HFFc6 (cell line): ENCODE data around the gene ARHGAP22. TPM values are rescaled to one million over a fixed set of nuclear protein-coding genes. Genes with fewer than 3 reads are reported as not detected.

Source experiments
- DNase-seq: peaks from one replicate; pipeline ENCODE4 v3.0.0-alpha.2; 2018
- H3K27ac Mint-ChIP-seq: 2 replicates; pipeline ENCODE4 v1.8.0; 2020; ENCODE audit warnings: mild to moderate bottlenecking, mixed read lengths
- H3K27me3 Mint-ChIP-seq: 2 replicates; pipeline ENCODE4 v1.8.0; 2021; ENCODE audit warnings: mild to moderate bottlenecking, moderate library complexity, mixed read lengths; ENCODE audit not compliant: insufficient read depth
- H3K36me3 Mint-ChIP-seq: 2 replicates; pipeline ENCODE4 v1.8.0; 2021; ENCODE audit warnings: low read depth, mixed read lengths
- H3K4me1 Mint-ChIP-seq: 2 replicates; pipeline ENCODE4 v1.8.0; 2020; ENCODE audit warnings: low read depth, mixed read lengths
- H3K4me3 Mint-ChIP-seq: 2 replicates; pipeline ENCODE4 v1.8.0; 2020; ENCODE audit warnings: mild to moderate bottlenecking, moderate library complexity, mixed read lengths
- H3K9me3 Mint-ChIP-seq: 2 replicates; pipeline ENCODE4 v1.8.0; 2020; ENCODE audit warnings: mild to moderate bottlenecking, mixed read lengths
- CTCF ChIP-seq: fragments of 200-600 bp; sonication (generic); IDR thresholded peaks from 2 replicates; pipeline ENCODE4 v1.5.0; 2021; ENCODE audit warnings: antibody characterized with exemption, mild to moderate bottlenecking
- total RNA-seq, 6 experiments: library from RNA; stranded (reverse); fragmentation: NEBNext Ultra II Directional; extraction: Animal tissue kit (Norgen Biotek cat#: 25700); gene quantifications; 2 replicates in 1 of 6; 3 replicates in 5 of 6; pipeline ENCODE4 v1.2.3, GENCODE V29; 2021

The ARHGAP22 gene
- total RNA-seq, 6 experiments from 2014 or later = 74.3 to 117 (median 95.7) TPM

DNA sequence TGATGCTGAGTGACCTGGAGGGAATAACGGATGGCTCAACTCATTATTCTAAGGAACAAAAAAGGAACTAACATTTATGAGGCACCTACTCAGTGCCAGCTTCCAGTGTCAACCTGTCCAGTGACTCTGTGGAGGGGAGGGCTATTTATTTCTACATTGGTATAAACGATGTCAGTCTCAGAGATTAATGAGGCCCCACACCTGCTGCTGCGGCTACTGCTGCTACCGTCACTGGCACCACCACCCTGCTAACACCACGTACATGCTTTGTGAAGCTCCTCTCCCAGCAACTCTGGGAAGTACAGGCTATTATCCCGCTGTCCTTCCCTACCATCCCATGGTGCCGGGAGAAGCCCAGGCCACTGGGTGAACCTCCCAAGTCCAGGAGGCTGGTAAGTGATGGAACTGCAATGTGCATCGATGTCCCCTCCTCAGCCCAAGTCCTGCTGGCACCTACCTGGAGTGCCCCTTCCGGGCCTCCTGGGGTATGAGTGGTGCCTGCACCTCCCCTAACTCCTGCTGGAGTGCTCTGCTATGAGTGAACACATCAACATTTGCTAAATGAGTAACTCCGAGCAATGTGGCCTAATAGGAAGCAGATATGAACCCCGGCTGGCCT, 101.5 kb downstream of the ARHGAP22 start:
- Mint-ChIP-seq H3K4me1 (peaks cover 77% of the 10 kb centered on the region), H3K27me3 (peaks cover 3% of the 10 kb centered on the region), H3K27ac (peak overlapping the region; percentile 80; the same call in 1 of the 2 replicates), H3K36me3 (peaks cover 26% of the 10 kb centered on the region), H3K4me3 (no peak overlapping the region), H3K9me3 (no peaks in the 10 kb centered on the region)
- DNase-seq = no peak
- no peak for TF ChIP-seq CTCF

- H3K27me3 Mint-ChIP-seq = peaks cover 3% of the 10 kb centered on the region
- peak overlapping the region; percentile 77 for H3K27ac Mint-ChIP-seq
- H3K4me1 Mint-ChIP-seq = peaks cover 78% of the 10 kb centered on the region
- H3K4me3 Mint-ChIP-seq = no peak overlapping the region
- TF ChIP-seq CTCF = no peak
- no peaks in the 10 kb centered on the region for H3K9me3 Mint-ChIP-seq
- DNase-seq = no peak
- peaks cover 27% of the 10 kb centered on the region for H3K36me3 Mint-ChIP-seq
Measured at GRCh38 chr10:48502791-48503190, 102.1 kb downstream of the ARHGAP22 start.

DNA sequence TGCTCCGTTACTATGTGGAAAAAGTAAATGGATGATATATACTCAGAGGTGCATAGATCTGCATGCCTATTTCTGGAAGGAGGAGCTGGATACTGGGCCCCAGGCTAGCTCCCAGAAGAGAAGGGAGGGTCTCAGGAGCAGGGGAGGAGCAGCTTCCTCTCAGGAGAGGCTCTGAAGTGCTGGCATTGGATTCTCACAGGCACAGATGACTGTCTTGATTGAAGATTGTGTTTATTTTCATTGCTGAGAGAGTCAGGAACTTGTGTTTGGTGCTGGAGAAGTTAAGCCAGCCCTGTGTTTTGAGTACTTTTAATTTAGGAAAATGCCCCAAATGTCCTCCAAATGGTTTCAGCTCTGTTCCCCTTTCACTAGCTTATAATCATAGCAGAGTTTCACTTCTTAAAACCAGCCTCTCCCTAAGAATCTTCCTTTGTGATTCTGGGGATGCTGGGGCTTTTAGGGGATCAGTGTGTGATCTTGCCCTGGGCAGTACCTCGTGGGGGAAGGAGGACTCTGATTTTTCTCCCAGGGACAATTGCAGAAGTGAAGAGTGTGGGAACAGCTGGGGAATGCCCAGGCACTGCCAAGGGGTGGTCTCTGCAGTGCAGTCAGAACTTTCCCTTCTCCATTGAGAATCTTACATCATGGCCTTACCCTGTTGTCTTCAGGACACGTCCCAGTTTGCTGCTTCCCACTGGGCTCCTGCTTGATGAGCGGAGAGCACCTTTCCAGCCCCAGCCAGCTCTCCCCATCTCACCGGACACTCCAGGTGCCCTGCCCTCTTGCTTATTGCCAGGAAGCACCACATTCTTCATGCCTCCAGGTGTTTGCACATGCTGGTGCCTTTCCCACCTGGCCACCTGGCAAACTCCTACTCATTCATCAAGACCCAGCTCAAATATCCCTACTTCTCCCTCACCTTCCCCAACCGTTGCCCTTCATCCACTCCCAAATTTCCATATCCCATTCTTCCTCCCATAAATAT, 102.8 kb downstream of the ARHGAP22 start:
- H3K36me3 Mint-ChIP-seq = peaks cover 23% of the 10 kb centered on the region
- H3K27me3 Mint-ChIP-seq = peaks cover 3% of the 10 kb centered on the region
- peaks cover 79% of the 10 kb centered on the region for H3K4me1 Mint-ChIP-seq
- H3K4me3 Mint-ChIP-seq = no peak overlapping the region
- H3K9me3 Mint-ChIP-seq = no peaks in the 10 kb centered on the region
- no peak for DNase-seq
- no peak for TF ChIP-seq CTCF
- peak overlapping the region; percentile 77 for H3K27ac Mint-ChIP-seq

GRCh38 chr10:48501226-48501625, 103.6 kb downstream of the ARHGAP22 start:
- TF ChIP-seq CTCF = no peak
- Mint-ChIP-seq H3K36me3 (peaks cover 23% of the 10 kb centered on the region), H3K27ac (peak overlapping the region; percentile 77), H3K9me3 (no peaks in the 10 kb centered on the region), H3K4me1 (peaks cover 79% of the 10 kb centered on the region), H3K4me3 (no peak overlapping the region), H3K27me3 (peaks cover 5% of the 10 kb centered on the region)
- no peak for DNase-seq

DNA sequence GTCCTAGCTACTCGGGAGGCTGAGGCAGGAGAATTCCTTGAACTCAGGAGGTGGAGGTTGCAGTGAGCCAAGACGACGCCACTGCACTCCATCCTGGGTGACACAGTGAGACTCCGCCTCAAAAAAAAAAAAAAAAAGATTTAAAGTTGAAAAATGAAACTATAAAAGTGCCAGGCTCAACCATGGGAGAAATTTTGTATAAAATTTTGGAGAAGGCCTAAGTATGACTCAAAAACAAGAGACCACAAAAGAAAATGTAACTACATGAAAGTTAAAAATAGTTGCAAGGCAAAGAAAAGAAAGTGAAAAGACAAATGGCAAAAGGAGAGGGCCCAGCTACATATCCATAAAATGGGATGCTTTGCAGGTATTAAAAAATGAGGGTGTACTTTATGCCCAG, 104.1 kb downstream of the ARHGAP22 start:
- no peak overlapping the region for H3K4me3 Mint-ChIP-seq
- H3K4me1 Mint-ChIP-seq = peaks cover 79% of the 10 kb centered on the region
- peaks cover 22% of the 10 kb centered on the region for H3K36me3 Mint-ChIP-seq
- H3K9me3 Mint-ChIP-seq = no peaks in the 10 kb centered on the region
- peak overlapping the region; percentile 77 for H3K27ac Mint-ChIP-seq
- no peak for TF ChIP-seq CTCF
- no peak for DNase-seq
- H3K27me3 Mint-ChIP-seq = peaks cover 5% of the 10 kb centered on the region
